Amygdala (tissue), 56 donors: Measurements from ENCODE around the gene TOR1B.

Source experiments
- DNase-seq, 56 donors: peaks; one replicate each; lab custom pipeline; 2025; lab: John Stamatoyannopoulos, UW

TOR1B gene

GRCh38 chr9:129839324-129840023 is 36.5 kb downstream of the TOR1B start:
- DNase-seq = no peak

- DNase-seq = no peak
These were observed 37.0 kb downstream of the TOR1B start for GRCh38 chr9:129840034-129840433.

GRCh38 chr9:129841071-129841470 is 38.1 kb downstream of the TOR1B start:
- DNase-seq = no peak

- DNase-seq = no peak
These were observed 42.4 kb downstream of the TOR1B start for GRCh38 chr9:129845373-129845772.

GRCh38 chr9:129848712-129849441 is 45.9 kb downstream of the TOR1B start:
- DNase-seq = no peak

GRCh38 chr9:129849901-129850300 is 46.9 kb downstream of the TOR1B start:
- DNase-seq = no peak

- no peak for DNase-seq
These were observed 48.0 kb downstream of the TOR1B start for GRCh38 chr9:129850821-129851550.

GRCh38 chr9:129851821-129852220 is 48.8 kb downstream of the TOR1B start:
- DNase-seq = no peak

- no peak for DNase-seq
These were observed 49.6 kb downstream of the TOR1B start for GRCh38 chr9:129852579-129852978.

- no peak for DNase-seq
These were observed 50.6 kb downstream of the TOR1B start for GRCh38 chr9:129853614-129854013.

GRCh38 chr9:129854588-129855110 is 51.7 kb downstream of the TOR1B start:
- no peak for DNase-seq

GRCh38 chr9:129857207-129857606 is 54.2 kb downstream of the TOR1B start:
- no peak for DNase-seq

- DNase-seq = no peak
These were observed 55.4 kb downstream of the TOR1B start for GRCh38 chr9:129858167-129858962.
